Measurements from ENCODE around the gene OR2T4.

DNA sequence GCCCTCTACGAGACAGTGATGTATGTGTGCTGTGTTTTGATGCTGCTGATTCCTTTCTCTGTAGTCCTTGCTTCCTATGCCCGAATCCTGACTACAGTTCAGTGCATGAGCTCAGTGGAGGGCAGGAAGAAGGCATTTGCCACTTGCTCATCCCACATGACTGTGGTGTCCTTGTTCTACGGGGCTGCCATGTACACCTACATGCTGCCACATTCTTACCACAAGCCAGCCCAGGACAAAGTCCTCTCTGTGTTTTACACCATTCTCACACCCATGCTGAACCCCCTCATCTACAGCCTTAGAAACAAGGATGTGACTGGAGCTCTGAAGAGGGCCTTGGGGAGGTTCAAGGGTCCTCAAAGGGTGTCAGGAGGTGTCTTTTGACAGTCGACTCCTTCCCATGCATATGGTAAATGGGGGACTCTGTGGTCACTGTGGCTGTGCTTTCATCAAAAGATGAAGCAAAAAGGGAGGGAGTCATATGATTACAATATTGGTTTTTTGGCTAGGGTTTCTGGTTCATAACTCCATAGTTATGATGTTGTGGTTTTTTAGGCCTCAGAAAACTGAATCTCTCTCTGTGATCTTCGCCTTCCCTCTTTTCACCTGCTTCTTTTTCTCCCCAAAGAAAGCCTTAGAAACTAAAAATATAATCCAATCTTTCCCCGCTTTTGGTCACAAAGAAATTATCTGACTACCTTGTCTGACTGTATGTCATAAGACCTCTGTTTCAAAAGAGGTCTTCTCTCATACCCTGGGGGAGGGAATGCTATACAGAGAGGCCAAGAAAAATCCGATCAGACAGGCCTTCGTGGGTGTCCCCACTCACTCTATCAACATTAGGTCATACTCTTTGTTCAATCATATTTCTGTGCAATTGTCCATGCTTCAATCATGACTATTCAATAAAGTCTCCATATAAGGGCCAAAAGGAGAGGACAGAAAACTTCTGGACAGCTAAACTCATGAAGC is 45.5 kb downstream of the OR2T4 start:
- TF ChIP-seq, protein P1, sequence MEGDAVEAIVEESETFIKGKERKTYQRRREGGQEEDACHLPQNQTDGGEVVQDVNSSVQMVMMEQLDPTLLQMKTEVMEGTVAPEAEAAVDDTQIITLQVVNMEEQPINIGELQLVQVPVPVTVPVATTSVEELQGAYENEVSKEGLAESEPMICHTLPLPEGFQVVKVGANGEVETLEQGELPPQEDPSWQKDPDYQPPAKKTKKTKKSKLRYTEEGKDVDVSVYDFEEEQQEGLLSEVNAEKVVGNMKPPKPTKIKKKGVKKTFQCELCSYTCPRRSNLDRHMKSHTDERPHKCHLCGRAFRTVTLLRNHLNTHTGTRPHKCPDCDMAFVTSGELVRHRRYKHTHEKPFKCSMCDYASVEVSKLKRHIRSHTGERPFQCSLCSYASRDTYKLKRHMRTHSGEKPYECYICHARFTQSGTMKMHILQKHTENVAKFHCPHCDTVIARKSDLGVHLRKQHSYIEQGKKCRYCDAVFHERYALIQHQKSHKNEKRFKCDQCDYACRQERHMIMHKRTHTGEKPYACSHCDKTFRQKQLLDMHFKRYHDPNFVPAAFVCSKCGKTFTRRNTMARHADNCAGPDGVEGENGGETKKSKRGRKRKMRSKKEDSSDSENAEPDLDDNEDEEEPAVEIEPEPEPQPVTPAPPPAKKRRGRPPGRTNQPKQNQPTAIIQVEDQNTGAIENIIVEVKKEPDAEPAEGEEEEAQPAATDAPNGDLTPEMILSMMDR (optimal IDR thresholded peaks at IDR 0.05 in 1 of 3, IDR thresholded peaks at IDR 0.05 in 1 of 3, conservative IDR thresholded peaks at IDR 0.05 in 1 of 3; ENCODE audit: extremely low read depth in 1 of 3, insufficient read depth in 2 of 3, low read length in 3 of 3): no peak
- no peak for TF ChIP-seq EZH2 (IDR thresholded peaks at IDR 0.05; ENCODE audit: low read length)
